HEK293 (cell line): ENCODE results near the gene HOXB9.

Experiments
- CTCF ChIP-seq: fragments of 450-650 bp; formaldehyde crosslinking; IDR thresholded peaks from 2 replicates; pipeline ENCODE4 v1.5.1; 2016; ENCODE audit warnings: missing biosample characterization, missing genetic modification characterization
- ELK4 ChIP-seq: IDR thresholded peaks from 2 replicates; pipeline ENCODE4 v1.6.1; 2011; ENCODE audit warnings: mild to moderate bottlenecking, low read depth, low read length, borderline replicate concordance
- GLIS2 ChIP-seq: fragments of 450-650 bp; formaldehyde crosslinking; IDR thresholded peaks from 2 replicates; pipeline ENCODE4 v1.5.1; 2016; ENCODE audit warnings: missing biosample characterization, missing genetic modification characterization
- HOXA7 ChIP-seq: sonication (generic); formaldehyde crosslinking; IDR thresholded peaks from 2 replicates; pipeline ENCODE4 v1.8.1; 2022; ENCODE audit warnings: missing genetic modification reagents, borderline replicate concordance
- KLF16 ChIP-seq: fragments of 450-650 bp; formaldehyde crosslinking; IDR thresholded peaks from 2 replicates; pipeline ENCODE4 v1.5.1; 2017; ENCODE audit warnings: missing biosample characterization, missing genetic modification characterization
- MEIS1 ChIP-seq: sonication (generic); formaldehyde crosslinking; IDR thresholded peaks from 2 replicates; pipeline ENCODE4 v1.8.1; 2022; ENCODE audit warnings: missing genetic modification reagents, mild to moderate bottlenecking, borderline replicate concordance
- PRDM1 ChIP-seq: fragments of 450-650 bp; formaldehyde crosslinking; IDR thresholded peaks from 2 replicates; pipeline ENCODE4; 2016; ENCODE audit warnings: missing biosample characterization, missing genetic modification characterization
- SP3 ChIP-seq: fragments of 450-650 bp; formaldehyde crosslinking; IDR thresholded peaks from 2 replicates; pipeline ENCODE4 v1.5.1; 2016; ENCODE audit warnings: missing biosample characterization, missing genetic modification characterization
- WT1 ChIP-seq: fragments of 450-650 bp; formaldehyde crosslinking; IDR thresholded peaks from 2 replicates; pipeline ENCODE4 v1.5.1; 2016; ENCODE audit warnings: missing biosample characterization, missing genetic modification characterization
- ZBTB1 ChIP-seq: fragments of 450-650 bp; formaldehyde crosslinking; IDR thresholded peaks from 2 replicates; pipeline ENCODE4 v1.5.1; 2016; ENCODE audit warnings: missing biosample characterization, missing genetic modification characterization
- ZBTB17 ChIP-seq: fragments of 450-650 bp; formaldehyde crosslinking; IDR thresholded peaks from 2 replicates; pipeline ENCODE4 v1.5.1; 2016; ENCODE audit warnings: missing biosample characterization, missing genetic modification characterization
- ZBTB21 ChIP-seq: fragments of 450-650 bp; formaldehyde crosslinking; IDR thresholded peaks from 2 replicates; pipeline ENCODE4 v1.5.1; 2017; ENCODE audit warnings: missing biosample characterization, missing genetic modification characterization
- ZBTB26 ChIP-seq: fragments of 450-650 bp; formaldehyde crosslinking; optimal IDR thresholded peaks from 2 replicates; pipeline ENCODE3; 2016; ENCODE audit warnings: missing biosample characterization, mild to moderate bottlenecking, missing genetic modification characterization
- ZFP37 ChIP-seq: fragments of 450-650 bp; formaldehyde crosslinking; IDR thresholded peaks from 2 replicates; pipeline ENCODE4 v1.5.1; 2016; ENCODE audit warnings: missing biosample characterization, missing genetic modification characterization
- ZNF112 ChIP-seq: fragments of 450-650 bp; formaldehyde crosslinking; IDR thresholded peaks from 2 replicates; pipeline ENCODE4 v1.5.0; 2017; ENCODE audit warnings: missing biosample characterization, missing genetic modification characterization
- ZNF132 ChIP-seq: fragments of 450-650 bp; formaldehyde crosslinking; IDR thresholded peaks from 2 replicates; pipeline ENCODE4 v1.5.1; 2017; ENCODE audit warnings: missing biosample characterization, missing genetic modification characterization, borderline replicate concordance
- ZNF174 ChIP-seq: fragments of 450-650 bp; formaldehyde crosslinking; IDR thresholded peaks from 2 replicates; pipeline ENCODE4 v1.5.0; 2017; ENCODE audit warnings: missing biosample characterization, mild to moderate bottlenecking, missing genetic modification characterization
- ZNF175 ChIP-seq: fragments of 450-650 bp; formaldehyde crosslinking; IDR thresholded peaks from 2 replicates; pipeline ENCODE4 v1.5.1; 2016; ENCODE audit warnings: missing biosample characterization, missing genetic modification characterization
- ZNF184 ChIP-seq: fragments of 450-650 bp; IDR thresholded peaks from 2 replicates; pipeline ENCODE4 v1.5.1; 2018; ENCODE audit warnings: missing biosample characterization, mild to moderate bottlenecking, missing genetic modification characterization
- ZNF274 ChIP-seq, 2 experiments: fragments of 200-500 bp in 1 of 2; fragments of 450-650 bp in 1 of 2; sonication (Bioruptor generic) in 1 of 2; formaldehyde crosslinking in 1 of 2; IDR thresholded peaks; 2 replicates each; pipeline versions ENCODE4 v1.5.1 to v1.6.1; 2014 to 2016; ENCODE audit warnings: borderline replicate concordance in 1 of 2, inconsistent platforms in 1 of 2, low read length in 1 of 2, missing biosample characterization in 1 of 2, missing genetic modification characterization in 1 of 2
- ZNF350 ChIP-seq: fragments of 450-650 bp; formaldehyde crosslinking; IDR thresholded peaks from 2 replicates; pipeline ENCODE4 v1.5.0; 2017; ENCODE audit warnings: missing biosample characterization, mild to moderate bottlenecking, missing genetic modification characterization
- ZNF433 ChIP-seq: fragments of 450-650 bp; formaldehyde crosslinking; IDR thresholded peaks from 2 replicates; pipeline ENCODE4 v1.5.1; 2016; ENCODE audit warnings: missing biosample characterization, missing genetic modification characterization, low read depth
- ZNF530 ChIP-seq: fragments of 450-650 bp; formaldehyde crosslinking; IDR thresholded peaks from 2 replicates; pipeline ENCODE4 v1.5.1; 2016; ENCODE audit warnings: low read depth, missing biosample characterization, missing genetic modification characterization
- ZNF555 ChIP-seq: fragments of 450-650 bp; formaldehyde crosslinking; conservative IDR thresholded peaks from 2 replicates; pipeline ENCODE4 v1.5.1; 2017; ENCODE audit warnings: missing biosample characterization, mild to moderate bottlenecking, missing genetic modification characterization, inconsistent platforms
- ZNF596 ChIP-seq: fragments of 450-650 bp; IDR thresholded peaks from 2 replicates; pipeline ENCODE4 v1.5.0; 2018; ENCODE audit warnings: missing biosample characterization, mild to moderate bottlenecking, missing genetic modification characterization, moderate library complexity
- ZNF747 ChIP-seq: fragments of 450-650 bp; formaldehyde crosslinking; IDR thresholded peaks from 2 replicates; pipeline ENCODE4 v1.5.1; 2016; ENCODE audit warnings: missing biosample characterization, missing genetic modification characterization
- ZNF785 ChIP-seq: fragments of 450-650 bp; formaldehyde crosslinking; IDR thresholded peaks from 2 replicates; pipeline ENCODE4 v1.5.1; 2016; ENCODE audit warnings: missing biosample characterization, missing genetic modification characterization
- ZSCAN16 ChIP-seq: fragments of 450-650 bp; formaldehyde crosslinking; IDR thresholded peaks from 2 replicates; pipeline ENCODE4 v1.5.1; 2016; ENCODE audit warnings: missing biosample characterization, missing genetic modification characterization
- TF ChIP-seq, protein P1 (sequence below): fragments of 450-650 bp; formaldehyde crosslinking; IDR thresholded peaks from 2 replicates; pipeline ENCODE4 v1.5.1; 2016; ENCODE audit warnings: missing biosample characterization, missing genetic modification characterization, borderline replicate concordance
- TF ChIP-seq, protein P2 (sequence below): fragments of 450-650 bp; formaldehyde crosslinking; IDR thresholded peaks from 2 replicates; pipeline ENCODE4 v1.5.1; 2017; ENCODE audit warnings: missing biosample characterization, missing genetic modification characterization
- TF ChIP-seq, protein P3 (sequence below): fragments of 450-650 bp; formaldehyde crosslinking; IDR thresholded peaks from 2 replicates; pipeline ENCODE4 v1.5.1; 2016; ENCODE audit warnings: missing biosample characterization, missing genetic modification characterization

Gene HOXB9

GRCh38 chr17:48610282-48611211 lies 15.6 kb downstream of the HOXB9 start, which contains the start of gene HOXB7 (continued):
- TF ChIP-seq ZNF530 (no peak), ZBTB1 (tag by site-specific recombination) (no peak), ZNF184 (no peak), ZNF112 (tag by site-specific recombination) (no peak), ZNF555 (tag by site-specific recombination) (no peak), PRDM1 (tag by site-specific recombination) (no peak), ZSCAN16 (no peak), ZFP37 (tag by site-specific recombination) (peak; percentile 77; the same call in 1 of the 2 replicates), GLIS2 (tag by site-specific recombination) (peak; percentile 46; the same call in 1 of the 2 replicates), ZNF350 (no peak), CTCF (tag by site-specific recombination) (0 out of 2 replicates have a peak, but pooled peaks have one; percentile 18), ZNF132 (tag by site-specific recombination) (no peak), ZNF274 (IDR thresholded peaks at IDR 0.05; ENCODE audit: low read length) (no peak), ZNF274 (tag by site-specific recombination; IDR thresholded peaks at IDR 0.05; ENCODE audit: borderline replicate concordance) (no peak), ELK4 (no peak), ZNF175 (tag by site-specific recombination) (no peak), WT1 (tag by site-specific recombination) (peak; percentile 9; the same call in 1 of the 2 replicates), ZNF174 (tag by site-specific recombination) (no peak), ZNF747 (no peak), ZNF433 (tag by site-specific recombination) (no peak), SP3 (no peak; the same call in 1 of the 2 replicates), ZBTB17 (peak; percentile 94), KLF16 (tag by site-specific recombination) (peak; percentile 89), ZNF785 (tag by site-specific recombination) (no peak), ZBTB26 (tag by site-specific recombination) (peak; percentile 85), HOXA7 (no peak), ZBTB21 (tag by site-specific recombination) (no peak), ZNF596 (tag by site-specific recombination) (no peak), MEIS1 (CRISPR knock-in tag) (no peak)
- TF ChIP-seq, protein P1, sequence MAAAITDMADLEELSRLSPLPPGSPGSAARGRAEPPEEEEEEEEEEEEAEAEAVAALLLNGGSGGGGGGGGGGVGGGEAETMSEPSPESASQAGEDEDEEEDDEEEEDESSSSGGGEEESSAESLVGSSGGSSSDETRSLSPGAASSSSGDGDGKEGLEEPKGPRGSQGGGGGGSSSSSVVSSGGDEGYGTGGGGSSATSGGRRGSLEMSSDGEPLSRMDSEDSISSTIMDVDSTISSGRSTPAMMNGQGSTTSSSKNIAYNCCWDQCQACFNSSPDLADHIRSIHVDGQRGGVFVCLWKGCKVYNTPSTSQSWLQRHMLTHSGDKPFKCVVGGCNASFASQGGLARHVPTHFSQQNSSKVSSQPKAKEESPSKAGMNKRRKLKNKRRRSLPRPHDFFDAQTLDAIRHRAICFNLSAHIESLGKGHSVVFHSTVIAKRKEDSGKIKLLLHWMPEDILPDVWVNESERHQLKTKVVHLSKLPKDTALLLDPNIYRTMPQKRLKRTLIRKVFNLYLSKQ (tag by site-specific recombination), result no peak
- TF ChIP-seq, protein P2, sequence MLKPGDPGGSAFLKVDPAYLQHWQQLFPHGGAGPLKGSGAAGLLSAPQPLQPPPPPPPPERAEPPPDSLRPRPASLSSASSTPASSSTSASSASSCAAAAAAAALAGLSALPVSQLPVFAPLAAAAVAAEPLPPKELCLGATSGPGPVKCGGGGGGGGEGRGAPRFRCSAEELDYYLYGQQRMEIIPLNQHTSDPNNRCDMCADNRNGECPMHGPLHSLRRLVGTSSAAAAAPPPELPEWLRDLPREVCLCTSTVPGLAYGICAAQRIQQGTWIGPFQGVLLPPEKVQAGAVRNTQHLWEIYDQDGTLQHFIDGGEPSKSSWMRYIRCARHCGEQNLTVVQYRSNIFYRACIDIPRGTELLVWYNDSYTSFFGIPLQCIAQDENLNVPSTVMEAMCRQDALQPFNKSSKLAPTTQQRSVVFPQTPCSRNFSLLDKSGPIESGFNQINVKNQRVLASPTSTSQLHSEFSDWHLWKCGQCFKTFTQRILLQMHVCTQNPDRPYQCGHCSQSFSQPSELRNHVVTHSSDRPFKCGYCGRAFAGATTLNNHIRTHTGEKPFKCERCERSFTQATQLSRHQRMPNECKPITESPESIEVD (tag by site-specific recombination), result peak; percentile 98
- TF ChIP-seq, protein P3, sequence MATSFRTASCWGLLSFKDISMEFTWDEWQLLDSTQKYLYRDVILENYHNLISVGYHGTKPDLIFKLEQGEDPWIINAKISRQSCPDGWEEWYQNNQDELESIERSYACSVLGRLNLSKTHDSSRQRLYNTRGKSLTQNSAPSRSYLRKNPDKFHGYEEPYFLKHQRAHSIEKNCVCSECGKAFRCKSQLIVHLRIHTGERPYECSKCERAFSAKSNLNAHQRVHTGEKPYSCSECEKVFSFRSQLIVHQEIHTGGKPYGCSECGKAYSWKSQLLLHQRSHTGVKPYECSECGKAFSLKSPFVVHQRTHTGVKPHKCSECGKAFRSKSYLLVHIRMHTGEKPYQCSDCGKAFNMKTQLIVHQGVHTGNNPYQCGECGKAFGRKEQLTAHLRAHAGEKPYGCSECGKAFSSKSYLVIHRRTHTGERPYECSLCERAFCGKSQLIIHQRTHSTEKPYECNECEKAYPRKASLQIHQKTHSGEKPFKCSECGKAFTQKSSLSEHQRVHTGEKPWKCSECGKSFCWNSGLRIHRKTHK (tag by site-specific recombination), result no peak
